GM18858 (cell line): ENCODE results near the gene ARHGAP21.
"Not testable (repeated sequence)": the region's sequence is repeated elsewhere in the genome, so short reads cannot be mapped to it uniquely, and the experiment has no call there.

ENCODE experiments used
- ATAC-seq: cut with Tn5 transposase; IDR thresholded peaks from one replicate; pipeline ENCODE4 v1.9.1; 2021; ENCODE audit not compliant: unreplicated experiment

The ARHGAP21 gene

GRCh38 chr10:24690961-24691512, 32.6 kb downstream of the ARHGAP21 start:
- ATAC-seq = no peak

- no peak for ATAC-seq
Observed at GRCh38 chr10:24685958-24686540, 37.6 kb downstream of the ARHGAP21 start.

- ATAC-seq = no peak
Observed at GRCh38 chr10:24683554-24683953, 40.1 kb downstream of the ARHGAP21 start.

GRCh38 chr10:24681572-24682088, 42.1 kb downstream of the ARHGAP21 start:
- ATAC-seq = no peak

- no peak for ATAC-seq
Observed at GRCh38 chr10:24680647-24681524, 42.8 kb downstream of the ARHGAP21 start.

- no peak for ATAC-seq
Observed at GRCh38 chr10:24678757-24679156, 44.9 kb downstream of the ARHGAP21 start.

- no peak for ATAC-seq
Observed at GRCh38 chr10:24674892-24675632, 48.6 kb downstream of the ARHGAP21 start.

GRCh38 chr10:24670964-24671670, 52.6 kb downstream of the ARHGAP21 start:
- no peak for ATAC-seq

GRCh38 chr10:24669285-24669852, 54.3 kb downstream of the ARHGAP21 start:
- ATAC-seq = no peak

- ATAC-seq = no peak
Observed at GRCh38 chr10:24668247-24668646, 55.4 kb downstream of the ARHGAP21 start.

- ATAC-seq = no peak
Observed at GRCh38 chr10:24664991-24665390, 58.7 kb downstream of the ARHGAP21 start.

- ATAC-seq = no peak
Observed at GRCh38 chr10:24661376-24661775, 62.3 kb downstream of the ARHGAP21 start.

- ATAC-seq = not testable (repeated sequence)
Observed at GRCh38 chr10:24658319-24658718, 65.4 kb downstream of the ARHGAP21 start.

GRCh38 chr10:24656326-24656725, 67.4 kb downstream of the ARHGAP21 start:
- ATAC-seq = not testable (repeated sequence)

- peak; percentile 93 for ATAC-seq
Observed at GRCh38 chr10:24652381-24652957, 71.2 kb downstream of the ARHGAP21 start.

GRCh38 chr10:24651923-24652322, 71.8 kb downstream of the ARHGAP21 start:
- peak; percentile 2 for ATAC-seq

GRCh38 chr10:24650669-24651391, 72.9 kb downstream of the ARHGAP21 start:
- no peak for ATAC-seq

GRCh38 chr10:24645784-24646183, 77.9 kb downstream of the ARHGAP21 start:
- no peak for ATAC-seq

- no peak for ATAC-seq
Observed at GRCh38 chr10:24645022-24645421, 78.7 kb downstream of the ARHGAP21 start.
